Measurements from ENCODE around the gene FMN1.

FMN1 gene

DNA sequence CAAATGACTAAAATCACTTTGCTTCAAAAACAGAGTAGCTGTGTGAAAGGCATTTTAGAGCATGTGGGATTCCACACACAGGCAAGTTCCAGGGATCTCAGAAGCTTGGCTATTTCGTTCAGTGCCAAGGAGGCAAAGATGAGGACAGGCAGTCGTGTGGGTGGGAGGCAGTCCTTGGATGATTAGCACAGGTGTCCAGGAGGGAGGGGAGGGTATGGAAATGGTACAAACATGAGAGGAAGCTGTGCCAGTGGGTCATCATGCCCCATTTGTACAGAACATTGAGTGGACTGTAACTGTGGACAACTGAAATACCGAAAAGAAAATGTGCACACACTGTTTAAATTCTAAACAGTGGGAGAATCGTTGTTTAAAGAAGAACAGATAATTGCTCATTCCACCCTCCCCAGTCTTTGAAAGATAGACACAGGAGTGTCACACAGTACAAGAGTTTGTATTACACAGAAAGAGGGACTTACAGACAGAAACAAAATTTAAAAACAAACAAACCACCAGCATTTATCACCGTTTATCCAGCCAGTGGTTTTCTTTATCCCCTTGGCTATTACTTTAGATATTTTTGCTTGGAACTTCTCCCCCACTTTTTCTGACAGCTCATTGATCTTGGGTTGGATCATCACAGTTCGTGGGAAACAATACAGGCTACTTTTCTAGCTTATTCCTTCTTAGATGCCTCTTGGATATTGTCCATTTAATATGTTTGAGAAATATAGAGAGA, 353.8 kb downstream of the FMN1 start:
- no peak for DNase-seq (ENCODE audit: insufficient read length, low spot score)
- FAIRE-seq, result no peak

DNA sequence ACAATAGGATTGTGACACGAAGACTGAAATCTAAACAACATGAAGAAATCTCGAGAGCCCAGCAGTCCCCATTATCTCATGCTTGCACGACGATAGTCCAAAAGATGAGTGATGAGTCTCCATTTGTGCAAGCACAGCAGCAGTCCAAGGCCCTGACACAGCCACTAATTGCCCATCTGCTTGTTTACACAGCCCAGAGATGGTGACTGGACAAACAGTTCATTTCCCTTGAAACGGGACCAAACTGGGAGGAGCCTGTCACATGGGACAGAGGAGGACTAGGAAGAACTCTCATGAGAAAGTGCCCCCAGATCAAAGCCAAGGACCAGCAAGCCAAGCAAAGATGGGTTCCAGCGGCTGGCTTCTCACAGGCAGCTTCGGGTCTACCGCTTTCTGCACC, 355.7 kb downstream of the FMN1 start:
- no peak for DNase-seq (ENCODE audit: insufficient read length, low spot score)
- FAIRE-seq, result no peak

DNA sequence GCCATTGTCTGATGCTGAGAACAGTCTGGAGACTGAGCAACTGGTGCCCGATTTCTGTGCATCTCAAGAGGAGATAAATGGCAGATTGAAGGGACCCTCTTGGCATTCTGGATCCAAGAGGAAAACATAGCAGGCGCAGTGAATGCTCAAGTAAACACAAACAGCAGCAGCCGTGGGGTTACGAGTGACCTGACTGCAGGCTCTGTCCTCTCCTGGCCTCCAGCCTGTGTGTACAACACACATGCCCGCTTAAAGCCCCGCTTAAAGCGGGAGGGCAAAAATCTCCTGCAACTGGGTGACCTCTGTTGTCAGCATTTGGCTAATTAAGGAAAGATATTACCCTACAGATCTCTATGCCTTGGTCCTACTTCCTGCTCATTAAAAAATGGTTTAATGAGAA, 356.2 kb downstream of the FMN1 start:
- FAIRE-seq, result no peak
- no peak for DNase-seq (ENCODE audit: insufficient read length, low spot score)

DNA sequence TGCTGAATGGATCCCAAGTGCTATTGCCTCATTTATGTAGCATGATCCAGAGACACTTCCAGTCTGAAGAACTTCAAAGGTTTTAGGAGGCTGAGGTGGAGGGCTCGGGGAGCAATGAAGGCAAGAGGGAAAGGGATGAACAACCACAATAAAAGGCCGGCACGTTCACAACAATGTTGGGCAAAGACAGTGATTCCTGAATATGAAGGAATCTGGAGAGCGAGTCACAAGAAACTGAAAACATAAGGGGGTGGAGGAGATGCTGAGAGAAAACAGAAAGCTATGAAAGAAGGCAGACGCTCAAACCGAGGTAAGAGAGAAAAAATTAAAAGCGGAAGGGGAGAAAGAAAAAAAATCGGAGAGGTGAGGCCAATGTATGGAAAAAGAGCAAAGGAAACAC, 356.6 kb downstream of the FMN1 start:
- no peak for DNase-seq (ENCODE audit: insufficient read length, low spot score)
- FAIRE-seq, result no peak

DNA sequence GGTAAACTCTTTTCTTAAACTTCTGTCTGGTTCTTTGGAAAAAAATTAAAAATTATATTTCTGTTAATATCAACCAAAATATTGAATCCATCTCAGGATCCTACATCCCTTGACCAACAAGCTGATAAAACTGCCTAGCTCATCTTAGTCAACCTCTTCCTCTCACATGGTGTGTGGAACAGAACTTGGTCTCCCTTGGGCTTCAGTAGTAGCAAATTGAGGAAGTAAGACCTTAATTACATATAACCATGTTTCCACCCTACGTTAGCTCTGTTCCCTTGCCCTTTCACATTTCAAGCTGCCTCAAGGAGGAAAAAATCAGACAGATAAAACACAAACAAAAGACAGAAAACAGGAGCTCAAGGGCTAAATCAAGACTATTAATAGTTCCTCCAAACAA, 360.4 kb downstream of the FMN1 start:
- peak; percentile 93 for FAIRE-seq
- peak; percentile 36 for DNase-seq (ENCODE audit: insufficient read length, low spot score)

DNA sequence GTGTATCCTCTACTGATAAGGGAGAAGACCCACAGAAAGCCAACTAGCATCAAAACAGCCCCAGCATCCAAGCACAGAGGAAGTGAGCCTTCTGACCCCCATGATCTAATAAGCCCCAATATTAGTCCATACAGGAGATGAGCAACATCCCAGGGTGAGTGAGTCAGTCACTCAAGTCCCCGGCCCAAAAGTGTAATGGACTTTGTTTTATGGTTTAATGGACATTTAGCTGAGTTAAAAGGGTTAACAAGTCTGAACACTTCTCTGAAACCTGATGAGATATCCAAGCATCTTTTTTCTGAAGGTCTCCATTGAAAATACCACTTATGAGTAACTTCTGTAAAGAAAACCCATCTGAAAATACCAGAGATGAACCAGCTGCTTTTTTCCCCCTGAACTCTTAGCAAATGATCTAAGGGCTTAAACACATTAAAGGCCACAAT, 361.1 kb downstream of the FMN1 start:
- DNase-seq (ENCODE audit: insufficient read length, low spot score), result no peak
- peak; percentile 35 for FAIRE-seq

DNA sequence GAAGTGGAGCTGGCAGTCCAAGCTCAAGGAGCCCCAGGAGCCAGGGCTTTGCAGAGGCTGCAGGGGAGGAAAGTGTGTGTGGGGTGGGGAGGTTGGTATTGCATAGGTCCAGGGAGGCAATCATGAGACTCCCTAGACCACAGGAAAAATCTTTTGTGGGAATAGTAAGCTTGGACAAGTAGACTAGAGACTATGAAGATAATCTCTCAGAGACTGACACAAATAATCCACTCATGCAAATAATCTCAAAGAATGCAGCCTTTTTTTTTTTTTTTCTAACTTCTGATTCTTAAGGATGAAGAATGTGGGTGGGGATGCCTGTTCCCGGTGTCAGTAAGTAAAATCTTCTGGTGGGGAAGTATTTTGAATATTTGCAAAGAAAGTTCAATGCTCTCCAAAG, 363.0 kb downstream of the FMN1 start:
- DNase-seq (ENCODE audit: insufficient read length, low spot score), result no peak
- no peak for FAIRE-seq

DNA sequence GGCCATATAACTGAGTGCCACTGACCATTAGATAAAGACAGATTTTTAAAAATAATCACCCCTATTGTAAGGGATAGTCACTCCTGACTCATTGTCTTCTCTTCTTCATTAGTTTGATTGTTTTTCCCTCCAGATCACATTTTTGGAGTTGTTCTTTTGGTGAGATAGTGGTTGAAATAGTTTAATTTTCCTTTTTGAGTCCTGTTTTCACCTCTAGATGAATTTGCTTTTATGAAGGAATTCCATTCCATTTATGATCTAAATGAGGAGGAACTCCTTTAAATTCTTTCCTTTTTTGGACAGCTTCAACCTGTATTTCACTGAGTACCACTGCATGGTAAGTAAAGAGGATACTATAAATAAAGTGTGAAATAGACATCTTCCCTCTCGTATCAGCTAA, 364.3 kb downstream of the FMN1 start:
- DNase-seq (ENCODE audit: insufficient read length, low spot score) (no peak), FAIRE-seq (no peak)

DNA sequence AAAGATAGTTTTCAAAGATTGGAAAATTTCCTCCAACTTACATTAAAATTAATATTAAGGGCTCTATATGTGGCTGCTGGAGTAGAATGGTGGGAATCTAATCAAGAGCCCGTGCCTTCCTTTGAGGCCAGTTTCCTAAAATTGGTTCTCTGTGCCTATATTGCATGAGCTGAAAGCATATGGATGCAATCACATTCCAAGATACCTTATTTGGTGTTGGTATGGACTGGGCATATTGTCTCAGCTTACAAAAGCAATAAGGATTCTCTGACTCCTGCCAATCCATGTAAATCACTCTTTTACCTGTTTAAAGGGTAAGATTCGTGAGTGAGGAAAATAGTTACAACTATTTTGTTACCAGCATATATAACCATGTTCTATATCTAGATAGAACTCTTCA, 365.1 kb downstream of the FMN1 start:
- no peak for DNase-seq (ENCODE audit: insufficient read length, low spot score)
- no peak for FAIRE-seq

DNA sequence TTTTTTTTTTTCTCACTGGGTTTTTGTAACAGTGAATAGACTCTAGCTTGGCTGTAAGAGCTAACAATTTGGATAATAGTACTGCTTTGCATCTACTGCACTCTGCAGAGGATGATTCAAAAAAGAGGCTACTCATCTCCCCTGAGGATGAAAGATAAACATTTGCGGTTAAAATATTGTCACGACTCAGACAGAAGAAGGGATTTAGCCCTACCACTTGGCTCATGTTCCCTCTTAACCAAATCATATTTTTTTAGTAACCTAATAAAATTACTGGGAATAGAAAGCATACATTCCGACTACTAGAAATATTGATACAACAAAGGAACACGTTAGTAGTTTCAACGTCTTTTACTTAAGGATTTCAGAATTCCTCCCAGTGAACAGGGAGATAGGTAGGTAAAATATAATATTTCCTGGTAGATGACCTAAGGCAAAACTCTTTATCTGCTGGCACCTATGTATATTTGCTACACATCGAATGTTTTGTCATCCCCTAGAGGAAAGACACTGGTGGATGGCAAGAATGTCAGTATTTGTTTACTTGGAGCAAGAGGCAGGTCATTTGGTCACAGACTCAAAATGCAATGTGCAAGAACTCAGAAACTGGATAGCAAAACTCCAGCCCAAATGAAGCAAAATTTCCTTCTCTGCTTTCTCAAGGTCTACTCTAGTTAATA, 365.9 kb downstream of the FMN1 start:
- FAIRE-seq (no peak), DNase-seq (ENCODE audit: insufficient read length, low spot score) (no peak)

DNA sequence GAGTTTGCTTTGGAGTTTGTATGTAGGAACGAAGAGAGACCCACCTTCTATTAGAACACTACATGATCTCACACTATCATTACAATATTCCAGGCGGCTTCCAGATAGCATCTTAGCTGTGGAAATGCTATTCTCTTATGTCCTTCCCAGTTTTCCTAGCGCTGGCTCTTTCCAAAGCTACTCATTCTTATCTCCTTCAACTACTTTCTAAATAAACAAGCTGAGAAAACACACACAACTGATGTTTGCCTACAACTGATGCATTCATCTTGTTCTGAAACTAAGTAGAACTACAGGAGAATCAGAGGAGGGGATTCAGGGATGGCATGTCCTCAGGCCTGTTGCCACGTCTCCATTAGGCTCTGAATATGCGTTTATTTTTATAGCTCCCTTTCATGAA, 367.8 kb downstream of the FMN1 start:
- FAIRE-seq (no peak), DNase-seq (ENCODE audit: insufficient read length, low spot score) (no peak)

DNA sequence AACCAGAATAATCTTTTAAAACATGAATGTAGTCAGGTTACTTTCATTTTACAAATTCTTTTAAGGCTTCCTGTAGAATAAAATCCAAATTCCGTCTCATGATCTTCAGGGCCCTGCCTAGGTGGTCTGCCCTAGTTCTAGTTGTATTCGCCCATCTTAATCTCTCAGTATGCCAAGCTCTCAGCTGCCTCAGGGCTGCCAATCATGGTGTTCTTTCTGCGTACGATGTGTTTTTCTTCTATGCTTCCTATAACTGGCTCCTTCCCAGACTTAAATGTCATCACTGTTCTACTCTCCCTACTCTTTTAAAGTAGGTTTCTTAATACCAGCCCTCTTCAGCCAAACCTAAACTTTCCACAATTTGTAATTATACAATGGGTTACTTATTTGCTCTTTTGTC, 369.3 kb downstream of the FMN1 start:
- DNase-seq (ENCODE audit: insufficient read length, low spot score) (no peak), FAIRE-seq (no peak)

DNA sequence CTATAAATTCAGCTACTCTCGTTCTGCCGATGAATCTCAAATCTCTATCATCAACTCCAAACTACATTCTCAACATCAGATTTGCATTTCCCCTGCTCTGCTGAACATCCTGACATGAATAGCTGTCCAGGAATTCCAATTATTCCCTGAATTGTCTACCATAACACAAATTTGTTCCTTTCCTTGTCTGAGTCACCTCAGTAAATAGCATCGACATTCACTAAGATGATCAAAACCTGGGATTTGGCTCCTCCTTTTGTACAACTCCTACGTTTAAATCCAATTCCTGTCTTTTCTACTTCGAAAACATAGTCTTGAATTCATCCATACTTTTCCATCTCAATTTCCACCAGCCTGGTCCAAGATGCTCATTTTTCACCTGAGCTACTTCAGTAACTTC, 369.7 kb downstream of the FMN1 start:
- no peak for FAIRE-seq
- no peak for DNase-seq (ENCODE audit: insufficient read length, low spot score)

DNA sequence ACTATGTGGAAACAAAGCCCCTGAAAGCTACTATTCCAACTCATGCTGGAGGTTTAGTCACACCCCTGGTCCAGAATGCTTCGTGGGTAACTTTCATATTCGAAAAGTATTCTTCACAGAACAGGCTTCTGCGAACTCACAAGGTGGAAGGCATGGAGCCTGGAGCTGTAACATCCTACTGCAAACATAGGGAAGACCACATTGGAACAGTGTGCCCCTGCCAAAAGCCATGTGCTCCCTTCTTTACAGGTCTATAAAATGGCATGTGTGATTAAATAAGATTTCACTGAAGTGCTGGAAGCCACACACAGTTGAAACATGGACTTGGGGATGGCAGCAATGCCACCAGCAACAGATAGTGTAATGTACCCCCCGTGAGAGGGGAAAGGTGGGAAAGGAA, 370.8 kb downstream of the FMN1 start:
- DNase-seq (ENCODE audit: insufficient read length, low spot score) (no peak), FAIRE-seq (no peak)

DNA sequence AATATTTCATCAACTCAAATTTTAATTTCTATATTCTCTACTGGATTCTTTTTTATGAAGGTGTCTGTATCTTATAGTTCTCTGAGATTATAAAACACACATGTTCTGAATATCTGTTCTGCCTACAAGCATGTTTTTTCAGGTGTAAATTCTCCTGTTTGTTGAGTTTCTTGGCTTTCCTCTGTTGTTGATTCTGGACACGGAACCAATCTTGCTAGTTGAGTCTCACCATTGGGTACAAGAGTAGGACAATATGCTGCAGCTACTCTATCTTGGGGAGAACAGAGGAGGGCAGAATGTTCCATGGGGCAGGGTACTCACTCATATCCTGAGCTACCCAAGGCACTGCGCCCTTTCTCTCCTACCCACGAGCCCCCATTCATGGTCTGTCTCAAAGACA, 371.8 kb downstream of the FMN1 start:
- no peak for FAIRE-seq
- DNase-seq (ENCODE audit: insufficient read length, low spot score), result no peak

DNA sequence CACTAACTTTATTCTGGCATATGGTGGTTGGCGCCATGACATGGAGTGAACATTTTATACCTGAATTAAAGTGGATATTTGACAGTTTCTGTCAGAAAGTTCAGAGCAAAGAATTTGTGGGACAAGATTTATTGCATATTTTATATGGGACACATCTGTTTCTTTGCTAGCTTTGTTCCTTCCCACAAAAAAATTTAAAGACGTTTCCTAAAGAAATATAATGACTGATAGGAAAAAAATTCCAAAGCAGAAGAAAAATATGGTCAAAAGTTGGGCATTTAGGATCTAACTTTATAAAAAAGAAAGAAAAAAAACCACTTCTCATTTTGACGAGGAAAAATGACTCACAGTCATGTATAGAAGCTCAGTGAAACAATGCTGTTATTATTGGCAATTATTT, 375.1 kb downstream of the FMN1 start:
- no peak for DNase-seq (ENCODE audit: insufficient read length, low spot score)
- FAIRE-seq, result no peak

DNA sequence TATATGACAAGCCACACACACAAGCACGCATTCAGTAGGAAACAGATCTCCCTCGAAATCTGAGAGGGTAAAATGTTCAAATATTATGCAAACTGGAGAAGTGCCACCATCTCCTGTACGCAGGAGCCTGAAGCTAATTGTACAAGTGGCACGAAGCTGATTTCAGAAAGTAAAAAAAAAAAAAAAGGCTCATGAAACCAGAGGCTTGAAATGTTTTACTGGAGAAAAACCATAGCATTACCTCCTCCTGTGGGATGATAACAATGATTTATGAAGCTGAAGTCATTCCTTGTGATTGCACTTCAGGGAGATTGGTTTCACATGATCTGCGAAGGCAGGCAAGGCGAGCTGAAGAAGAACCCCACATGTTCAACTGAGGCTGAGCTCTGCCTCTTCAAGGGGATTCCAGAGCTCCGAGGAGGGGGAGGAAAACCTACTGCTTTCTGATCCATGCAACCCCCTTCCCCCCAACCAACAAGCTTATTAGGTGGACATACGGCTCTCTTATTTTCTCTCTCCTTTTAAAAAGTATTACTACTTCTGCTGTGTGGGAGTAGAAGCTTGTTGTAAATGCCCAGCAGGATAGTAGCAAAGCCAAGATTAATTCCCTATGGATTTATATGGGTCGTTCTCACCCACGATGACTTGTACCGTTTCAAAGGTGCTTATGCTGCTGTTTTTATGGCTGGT, 375.6 kb downstream of the FMN1 start:
- FAIRE-seq (no peak), DNase-seq (ENCODE audit: insufficient read length, low spot score) (no peak)

DNA sequence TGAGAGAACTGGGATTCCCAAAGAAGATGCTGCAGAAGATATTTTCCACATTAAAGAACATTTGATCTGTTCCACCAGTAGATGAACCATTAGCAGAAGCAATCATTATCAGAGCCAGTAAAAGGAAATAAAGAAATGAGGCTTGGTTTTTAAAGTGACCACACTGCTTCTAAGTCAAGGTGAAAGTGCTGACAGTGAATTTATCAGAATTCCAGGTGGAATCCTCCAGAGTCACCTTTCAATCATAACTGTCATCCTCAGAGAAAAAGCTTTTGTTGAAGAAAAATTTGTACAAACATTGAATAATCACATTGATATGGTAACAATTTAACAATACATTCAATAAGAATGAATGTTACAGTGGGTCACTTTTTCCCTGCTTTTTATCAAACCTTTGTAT, 376.9 kb downstream of the FMN1 start:
- FAIRE-seq, result no peak

DNA sequence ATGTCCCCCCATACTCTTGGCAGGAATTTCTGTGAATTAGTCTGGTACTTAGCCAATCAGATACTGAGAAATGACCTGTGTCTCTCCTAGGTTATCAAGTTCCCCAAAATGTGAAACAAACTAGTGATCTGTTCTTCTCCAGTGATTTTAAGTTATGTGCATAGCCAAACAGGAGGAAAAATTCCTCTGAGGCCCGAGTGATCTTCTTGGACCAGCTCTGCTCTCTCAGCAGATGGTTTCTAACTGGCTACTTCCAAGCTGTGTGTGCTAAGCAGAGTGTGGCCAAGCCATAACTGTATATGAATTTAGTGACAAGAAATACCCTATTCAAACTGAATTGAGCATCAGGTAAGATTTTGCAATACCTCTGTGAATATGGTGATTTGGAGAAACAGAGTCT, 387.2 kb downstream of the FMN1 start:
- no peak for DNase-seq (ENCODE audit: insufficient read length, low spot score)
- no peak for FAIRE-seq

More for the DNA sequence above, 376.9 kb downstream of the FMN1 start:
- DNase-seq (ENCODE audit: insufficient read length, low spot score), result no peak

DNA sequence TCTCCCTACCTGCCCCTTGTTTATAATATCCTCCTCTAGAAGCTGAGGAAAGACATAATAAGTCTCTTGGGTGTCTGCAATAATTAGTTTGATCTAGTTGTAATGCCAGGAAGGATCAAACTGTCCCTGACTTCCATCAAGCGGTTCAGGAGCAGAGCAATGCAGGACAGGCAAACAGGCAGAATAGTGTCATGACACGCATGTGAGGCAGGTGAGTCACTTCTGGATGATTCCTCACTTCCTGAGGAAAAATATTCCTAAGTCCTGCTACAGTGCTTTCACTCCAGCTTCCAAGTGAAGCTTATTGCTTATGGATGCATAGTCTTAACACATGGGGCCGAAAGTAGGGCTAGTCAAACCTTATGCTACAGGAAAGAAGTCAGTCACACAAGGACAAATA, 390.9 kb downstream of the FMN1 start:
- DNase-seq (ENCODE audit: insufficient read length, low spot score), result no peak
- no peak for FAIRE-seq

DNA sequence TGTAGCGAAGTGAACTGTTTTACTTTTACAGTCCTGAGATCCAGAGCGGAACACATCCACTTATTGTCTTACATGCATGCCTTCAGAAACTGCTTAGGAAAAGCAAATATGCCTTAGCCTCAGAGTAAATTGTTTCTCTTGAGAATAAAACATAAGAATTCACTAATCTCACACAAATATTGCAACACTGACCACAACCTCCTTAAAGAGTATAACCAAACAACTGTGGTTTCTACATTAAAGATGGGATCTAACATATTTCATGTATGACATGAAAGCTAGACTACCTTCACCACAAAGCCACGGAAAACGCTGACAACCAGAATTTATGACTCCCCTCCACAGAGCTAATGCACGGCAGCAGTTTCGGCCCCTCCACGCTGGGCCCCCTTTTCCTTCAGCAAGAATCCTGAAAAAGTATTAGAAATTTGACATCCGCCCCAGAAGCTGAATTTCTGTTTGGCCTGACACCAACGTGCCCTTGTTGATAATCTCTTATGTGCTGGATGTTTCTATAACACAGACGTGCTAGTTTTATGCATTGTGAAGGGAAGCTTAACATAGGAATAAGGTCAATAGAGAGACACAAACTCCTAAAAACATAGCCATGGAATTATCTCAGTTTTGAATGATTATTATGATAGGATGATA, 392.1 kb downstream of the FMN1 start:
- no peak for FAIRE-seq
- DNase-seq (ENCODE audit: insufficient read length, low spot score), result no peak
